Urinary bladder (tissue), 4 donors: Measurements from ENCODE around the gene PLCZ1. TPM values are rescaled to one million over a fixed set of nuclear protein-coding genes. Genes with fewer than 3 reads are reported as not detected.

ENCODE experiments used
- DNase-seq: peaks from one replicate; pipeline ENCODE4 v3.0.0-alpha.2; 2015; ENCODE audit errors: extremely low spot score
- H3K27ac ChIP-seq: one replicate; pipeline ENCODE4 v1.5.1; 2013; ENCODE audit warnings: low read depth, mild to moderate bottlenecking, moderate library complexity
- H3K36me3 ChIP-seq: one replicate; pipeline ENCODE4 v1.6.1; 2013; ENCODE audit warnings: mild to moderate bottlenecking, moderate library complexity; ENCODE audit not compliant: insufficient read depth
- H3K4me1 ChIP-seq: one replicate; pipeline ENCODE4 v1.6.1; 2013; ENCODE audit warnings: mild to moderate bottlenecking, moderate library complexity; ENCODE audit not compliant: insufficient read depth
- H3K4me3 ChIP-seq: one replicate; pipeline ENCODE4 v1.5.1; 2013; ENCODE audit warnings: low read depth, low read length
- WGBS: extraction: QIAGEN DNeasy Blood & Tissue Kit; methylation state at CpG from one replicate; pipeline ENCODE4 v1.1.7; 2013; 5-methylcytosine and 5-hydroxymethylcytosine counted together
- polyA plus RNA-seq: library from polyadenylated mRNA; stranded (reverse); fragments of 200-250 nt; gene quantifications from one replicate; pipeline ENCODE4 v1.2.3, GENCODE V29; 2013
- total RNA-seq: library from RNA; depleted of rRNA; stranded (reverse); fragments of >200 nt; gene quantifications from one replicate; pipeline ENCODE4 v1.2.3, GENCODE V29; 2014
- donor health status: healthy with polysubstance abuse.
- donor health status: healthy.

PLCZ1 gene
- total and polyA plus RNA-seq, 2 donors = not detected

DNA sequence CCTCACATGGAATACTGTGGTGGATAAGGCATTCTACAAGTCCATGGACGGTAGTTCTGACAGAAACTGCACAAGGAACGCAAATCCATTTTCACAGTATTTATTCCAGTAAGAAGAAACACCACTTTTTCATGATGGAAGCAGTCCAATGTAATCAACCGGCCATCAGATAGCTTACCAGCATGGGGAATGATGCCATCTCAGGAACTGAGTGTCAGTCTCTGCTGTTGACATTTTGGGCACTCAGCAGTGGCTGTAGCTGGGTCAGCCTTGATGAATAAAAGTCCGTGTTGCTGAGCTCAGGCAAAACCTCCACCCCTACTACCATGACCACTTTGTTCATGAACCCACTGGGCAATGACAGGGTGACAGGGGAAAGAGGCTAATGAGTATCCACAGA, 103.4 kb downstream of the PLCZ1 start:
- Histone ChIP-seq H3K27ac (no peak overlapping the region), H3K36me3 (no peaks in the 10 kb centered on the region), H3K4me1 (no peaks in the 10 kb centered on the region), H3K4me3 (no peak overlapping the region)
- 74% methylated on average over 4 of the region's 4 CpGs for WGBS
- no peak for DNase-seq

Other genes with a start within 250 kb of the PLCZ1 start
- not detected for gene CAPZA3, start 107 bp upstream of the PLCZ1 start, total RNA-seq
- not detected for gene CAPZA3, start 107 bp upstream of the PLCZ1 start, polyA plus RNA-seq